SK-N-SH (cell line): Measurements from ENCODE around the gene SKIDA1. TPM values are rescaled to one million over a fixed set of nuclear protein-coding genes. Genes with fewer than 3 reads are reported as not detected.
A peak's percentile ranks its signal among the peaks of the same experiment; 100 is the strongest.

ENCODE experiments used
- CTCF ChIA-PET: fragments of 300-600, 350-600 bp; formaldehyde crosslinking; extraction: SDS; loops from one replicate; lab custom pipeline; 2021; lab: Yijun Ruan, JAX
- POLR2A ChIA-PET: fragments of 350-600 bp; sonication (Branson Sonifier 250); formaldehyde crosslinking; extraction: SDS; loops from one replicate; lab custom pipeline; 2020; ENCODE audit warnings: antibody characterized with exemption, inconsistent platforms; lab: Yijun Ruan, JAX
- DNase-seq: peaks from one replicate; pipeline ENCODE4 v3.0.0; 2012
- H2AFZ ChIP-seq: fragments of 200-600 bp; sonication (generic); 2 replicates; pipeline ENCODE4 v1.8.1; 2016; ENCODE audit warnings: antibody characterized with exemption, mild to moderate bottlenecking, low read depth
- H3F3A ChIP-seq: fragments of 200-600 bp; sonication (generic); replicated peaks from 2 replicates; pipeline ENCODE3; 2016; ENCODE audit warnings: antibody characterized with exemption, mild to moderate bottlenecking; ENCODE audit not compliant: insufficient read depth
- H3K27ac ChIP-seq, 2 experiments: fragments of 200-500 bp in 1 of 2; fragments of 200-600 bp in 1 of 2; sonication (Bioruptor generic) in 1 of 2; sonication (generic), shearing (Covaris generic) in 1 of 2; 2 replicates each; pipeline versions ENCODE4 v1.5.1 to v1.6.1; 2014 to 2016; ENCODE audit warnings: low read depth in 2 of 2, inconsistent platforms in 1 of 2, low read length in 1 of 2, mild to moderate bottlenecking in 1 of 2, mixed read lengths in 1 of 2
- H3K27me3 ChIP-seq: fragments of 200-600 bp; sonication (generic), shearing (Covaris generic); 2 replicates; pipeline ENCODE4 v1.6.1; 2016; ENCODE audit warnings: mixed run types; ENCODE audit not compliant: insufficient read depth
- H3K36me3 ChIP-seq, 2 experiments: fragments of 200-500 bp in 1 of 2; fragments of 200-600 bp in 1 of 2; sonication (Bioruptor generic) in 1 of 2; sonication (generic) in 1 of 2; replicated peaks in 1 of 2; 2 replicates each; pipeline versions ENCODE3 to v1.5.1; 2014 to 2016; ENCODE audit warnings: low read length in 1 of 2, mild to moderate bottlenecking in 1 of 2; ENCODE audit not compliant: insufficient read depth in 2 of 2, control insufficient read depth in 1 of 2
- H3K4me1 ChIP-seq, 2 experiments: fragments of 200-500 bp in 1 of 2; fragments of 200-600 bp in 1 of 2; sonication (Bioruptor generic) in 1 of 2; sonication (generic), shearing (Covaris generic) in 1 of 2; 2 replicates each; pipeline versions ENCODE4 v1.5.1 to v1.6.1; 2014 to 2016; ENCODE audit warnings: low read depth in 1 of 2, low read length in 1 of 2, mixed run types in 1 of 2; ENCODE audit not compliant: insufficient read depth in 2 of 2, control insufficient read depth in 1 of 2
- H3K4me2 ChIP-seq: fragments of 200-600 bp; sonication (generic), shearing (Covaris generic); 2 replicates; pipeline ENCODE4 v1.6.1; 2017; ENCODE audit warnings: mixed run types
- H3K4me3 ChIP-seq, 2 experiments: fragments of 200-500 bp in 1 of 2; fragments of 200-600 bp in 1 of 2; sonication (Bioruptor generic) in 1 of 2; sonication (generic), shearing (Covaris generic) in 1 of 2; 2 replicates each; pipeline versions ENCODE4 v1.5.1 to v1.8.1; 2014 to 2016; ENCODE audit warnings: low read depth in 2 of 2, inconsistent platforms in 1 of 2, low read length in 1 of 2, mild to moderate bottlenecking in 1 of 2, mixed read lengths in 1 of 2, moderate library complexity in 1 of 2
- H3K79me2 ChIP-seq: fragments of 200-600 bp; sonication (generic); 2 replicates; pipeline ENCODE4 v1.8.1; 2017; ENCODE audit warnings: mild to moderate bottlenecking; ENCODE audit not compliant: insufficient read depth
- H3K9ac ChIP-seq: fragments of 200-600 bp; sonication (generic); 2 replicates; pipeline ENCODE4 v1.6.1; 2017; ENCODE audit warnings: mixed run types
- H3K9me2 ChIP-seq: fragments of 200-600 bp; sonication (generic); 2 replicates; pipeline ENCODE4 v1.6.1; 2017; ENCODE audit warnings: mixed run types
- H3K9me3 ChIP-seq: fragments of 200-600 bp; sonication (generic); 2 replicates; pipeline ENCODE4 v1.6.1; 2017; ENCODE audit warnings: mixed run types, mild to moderate bottlenecking, moderate library complexity
- H4K20me1 ChIP-seq: fragments of 200-600 bp; sonication (generic); 2 replicates; pipeline ENCODE4 v1.6.1; 2017; ENCODE audit warnings: mild to moderate bottlenecking, mixed run types; ENCODE audit not compliant: insufficient read depth
- CHD2 ChIP-seq: fragments of 150-350 bp; IDR thresholded peaks from 2 replicates; pipeline ENCODE4 v1.6.1; 2018; ENCODE audit warnings: low read length; ENCODE audit not compliant: partially characterized antibody
- ELF1 ChIP-seq: IDR thresholded peaks from 2 replicates; pipeline ENCODE4 v1.4.0; 2012
- EP300 ChIP-seq, 2 experiments: IDR thresholded peaks; 2 replicates each; pipeline versions ENCODE4 v1.4.0 to v1.6.1; 2012; ENCODE audit warnings: borderline replicate concordance in 1 of 2, low read depth in 1 of 2, low read length in 1 of 2
- EZH2phosphoT487 ChIP-seq: fragments of 200-600 bp; sonication (generic); IDR thresholded peaks from 2 replicates; pipeline ENCODE4 v1.6.1; 2017; ENCODE audit warnings: low read depth, mixed run types, mild to moderate bottlenecking, antibody characterized with exemption, moderate library complexity, borderline replicate concordance
- FOSL2 ChIP-seq: IDR thresholded peaks from 2 replicates; pipeline ENCODE4 v1.4.0; 2012; ENCODE audit warnings: low read depth, mild to moderate bottlenecking, moderate library complexity, borderline replicate concordance
- FOXJ3 ChIP-seq: sonication (generic); formaldehyde crosslinking; IDR thresholded peaks from 2 replicates; pipeline ENCODE4 v1.5.1; 2020; ENCODE audit warnings: mild to moderate bottlenecking, missing genetic modification reagents
- FOXM1 ChIP-seq: IDR thresholded peaks from 2 replicates; pipeline ENCODE4 v1.4.0; 2012; ENCODE audit warnings: low read depth, mild to moderate bottlenecking
- GABPA ChIP-seq: IDR thresholded peaks from 2 replicates; pipeline ENCODE4 v1.4.0; 2012; ENCODE audit warnings: low read depth, mild to moderate bottlenecking
- GATA2 ChIP-seq: sonication (generic); formaldehyde crosslinking; IDR thresholded peaks from 2 replicates; pipeline ENCODE4 v1.5.0; 2020; ENCODE audit warnings: mild to moderate bottlenecking, missing genetic modification reagents
- IRF3 ChIP-seq: fragments of 150-350 bp; IDR thresholded peaks from 2 replicates; pipeline ENCODE4 v1.6.1; 2016; ENCODE audit warnings: mild to moderate bottlenecking, low read depth, low read length
- JUND ChIP-seq: IDR thresholded peaks from 2 replicates; pipeline ENCODE4 v1.4.0; 2012
- MAX ChIP-seq: IDR thresholded peaks from 2 replicates; pipeline ENCODE4 v1.4.0; 2012; ENCODE audit warnings: low read depth
- MEF2A ChIP-seq: IDR thresholded peaks from 2 replicates; pipeline ENCODE4 v1.4.0; 2012; ENCODE audit warnings: low read depth, borderline replicate concordance
- POLR2AphosphoS5 ChIP-seq: IDR thresholded peaks from 2 replicates; pipeline ENCODE4 v1.6.1; 2012; ENCODE audit warnings: low read depth, low read length
- RAD21 ChIP-seq: IDR thresholded peaks from 2 replicates; pipeline ENCODE4 v1.6.1; 2012; ENCODE audit warnings: mild to moderate bottlenecking, low read length
- RCOR1 ChIP-seq: fragments of 150-350 bp; IDR thresholded peaks from 2 replicates; pipeline ENCODE4 v1.6.1; 2017; ENCODE audit warnings: antibody characterized with exemption, low read length
- REST ChIP-seq: IDR thresholded peaks from 2 replicates; pipeline ENCODE4 v1.6.1; 2012; ENCODE audit warnings: mild to moderate bottlenecking, low read depth, low read length, moderate library complexity
- RFX5 ChIP-seq: IDR thresholded peaks from 2 replicates; pipeline ENCODE4 v1.6.1; 2012; ENCODE audit warnings: mild to moderate bottlenecking, improper control_type of control experiment, low read length
- SIN3A ChIP-seq: IDR thresholded peaks from 2 replicates; pipeline ENCODE4 v1.6.1; 2012; ENCODE audit warnings: low read depth, mild to moderate bottlenecking, low read length, moderate library complexity, borderline replicate concordance
- SMC3 ChIP-seq: IDR thresholded peaks from 2 replicates; pipeline ENCODE4 v1.6.1; 2012; ENCODE audit warnings: low read depth, low read length, improper control_type of control experiment
- TAF1 ChIP-seq: IDR thresholded peaks from 2 replicates; pipeline ENCODE4 v1.6.1; 2012; ENCODE audit warnings: low read depth, mild to moderate bottlenecking, low read length, moderate library complexity, borderline replicate concordance
- TCF12 ChIP-seq: IDR thresholded peaks from 2 replicates; pipeline ENCODE4 v1.4.0; 2012
- TEAD4 ChIP-seq: IDR thresholded peaks from 2 replicates; pipeline ENCODE4 v1.4.0; 2012; ENCODE audit warnings: mild to moderate bottlenecking, borderline replicate concordance; ENCODE audit not compliant: insufficient read depth
- YY1 ChIP-seq: IDR thresholded peaks from 2 replicates; pipeline ENCODE4 v1.4.0; 2012; ENCODE audit warnings: low read depth, mild to moderate bottlenecking
- WGBS: methylation state at CpG from one replicate; pipeline ENCODE4 v1.1.6; 2017; ENCODE audit warnings: low lambda C conversion rate; 5-methylcytosine and 5-hydroxymethylcytosine counted together
- polyA plus RNA-seq, 3 experiments: library from polyadenylated mRNA; depleted of rRNA; stranded (reverse); fragments of >200 nt; gene quantifications; 2 replicates each; pipeline ENCODE4 v1.2.3, GENCODE V29; 2012
- TF ChIP-seq, protein P1 (sequence below): IDR thresholded peaks from 2 replicates; pipeline ENCODE4; 2012
- TF ChIP-seq, protein P2 (sequence below): fragments of 150-350 bp; IDR thresholded peaks from 2 replicates; pipeline ENCODE4 v1.6.1; 2017; ENCODE audit warnings: antibody characterized with exemption, low read length, low read depth, borderline replicate concordance

The SKIDA1 gene
- polyA plus RNA-seq (2012; rRNA removed), result 0.38 and 0.47 TPM in 2 replicates
- 0.29 and 0.42 TPM in 2 replicates for polyA plus RNA-seq (2012; cell fraction: cytosol; rRNA removed)
- 1.1 and 1.8 TPM in 2 replicates for polyA plus RNA-seq (2012; cell fraction: nucleus; rRNA removed)

DNA sequence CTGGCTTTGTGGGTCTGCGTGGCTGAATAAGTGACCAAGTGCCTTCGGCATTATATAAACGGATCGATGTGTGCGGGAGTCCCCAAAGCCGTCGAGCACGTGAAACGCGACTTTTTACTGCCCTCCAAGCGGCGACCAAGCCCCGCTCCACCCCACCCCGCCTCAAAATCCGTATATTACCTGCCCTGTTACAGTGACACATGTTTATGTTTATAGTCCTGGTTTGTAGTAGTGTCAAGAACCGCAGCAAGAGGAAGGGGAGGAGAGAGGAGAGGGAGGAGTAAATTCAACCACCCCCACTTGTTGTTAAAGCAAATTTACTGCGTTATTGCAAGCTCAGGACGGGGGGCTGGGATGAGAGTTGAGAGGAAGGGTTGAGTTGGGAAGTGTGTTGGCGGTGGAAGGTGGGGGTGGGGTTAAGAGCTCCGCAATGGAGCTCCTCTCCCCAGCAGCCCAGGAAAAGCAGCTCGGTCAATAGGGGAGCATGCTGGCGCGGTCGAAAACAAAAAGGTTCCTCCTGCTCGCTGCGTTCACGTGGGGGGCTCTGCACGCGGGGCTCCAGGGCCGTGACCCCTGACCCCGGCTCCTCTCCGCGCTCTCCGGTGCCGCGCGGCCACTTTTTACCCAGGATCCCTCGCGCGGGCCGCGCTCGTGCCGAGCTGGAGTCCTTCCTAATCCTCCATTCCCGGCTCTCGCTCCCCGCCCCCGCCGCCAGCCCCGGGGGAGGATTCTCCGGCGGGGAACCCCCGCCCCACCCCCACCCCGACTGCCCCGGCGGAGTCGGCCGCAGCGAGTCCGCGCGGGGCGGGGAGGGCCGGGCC is at the start of gene SKIDA1:
TSS of gene SKIDA1 (minus strand) at position 316 of the 821 bp plus-strand sequence. CDS start 7,860 bp downstream, outside the sequence.
- ChIA-PET CTCF (interaction anchor here (0.6 to 11.1 kb wide), 5 partner anchors 9 to 256 kb away, joined by 3 to 101 read pairs (median 6); no protein-coding TSS in a partner anchor), POLR2A (interaction anchor here (0.6 to 3.1 kb wide), 12 partner anchors 7 to 453 kb away, joined by 3 to 26 read pairs (median 4); partner anchors contain the start of gene MLLT10)
- 1% methylated on average over 28 of the region's 64 CpGs for WGBS
- Histone ChIP-seq H3K36me3 (no peaks in the 10 kb centered on the region), H3F3A (peaks cover 52% of the 10 kb centered on the region), H3K9ac (peak within 1 kb of the TSS; percentile 94), H3K27me3 (no peaks in the 10 kb centered on the region), H3K4me3 (peak within 1 kb of the TSS; percentile 70 to 76), H4K20me1 (no peaks in the 10 kb centered on the region), H3K27ac (peak within 1 kb of the TSS; percentile 98 to 99), H3K9me3 (no peaks in the 10 kb centered on the region), H3K4me2 (peak within 1 kb of the TSS; percentile 93), H3K4me1 (peaks cover 28 to 38% of the 10 kb centered on the region in 2 experiments; a peak in 3 of 4 replicates), H3K9me2 (no peaks in the 10 kb centered on the region), H3K79me2 (peaks cover 27% of the 10 kb centered on the region), H2AFZ (peak within 1 kb of the TSS; percentile 86)
- DNase-seq, result peak; percentile 86
- no peak; the same call in 1 of the 2 replicates for TF ChIP-seq REST
- peak; percentile 1; the same call in 1 of the 2 replicates for TF ChIP-seq SMC3
- TF ChIP-seq SIN3A, result peak; percentile 49
- no peak for TF ChIP-seq FOSL2
- no peak for TF ChIP-seq RFX5
- no peak for TF ChIP-seq GATA2 (CRISPR knock-in tag)
- TF ChIP-seq YY1, result 0 out of 2 replicates have a peak, but pooled peaks have one; percentile 19
- TF ChIP-seq POLR2AphosphoS5, result peak; percentile 69; the same call in 1 of the 2 replicates
- TF ChIP-seq FOXJ3 (CRISPR knock-in tag), result 0 out of 2 replicates have a peak, but pooled peaks have one; percentile 54
- TF ChIP-seq, protein P1, sequence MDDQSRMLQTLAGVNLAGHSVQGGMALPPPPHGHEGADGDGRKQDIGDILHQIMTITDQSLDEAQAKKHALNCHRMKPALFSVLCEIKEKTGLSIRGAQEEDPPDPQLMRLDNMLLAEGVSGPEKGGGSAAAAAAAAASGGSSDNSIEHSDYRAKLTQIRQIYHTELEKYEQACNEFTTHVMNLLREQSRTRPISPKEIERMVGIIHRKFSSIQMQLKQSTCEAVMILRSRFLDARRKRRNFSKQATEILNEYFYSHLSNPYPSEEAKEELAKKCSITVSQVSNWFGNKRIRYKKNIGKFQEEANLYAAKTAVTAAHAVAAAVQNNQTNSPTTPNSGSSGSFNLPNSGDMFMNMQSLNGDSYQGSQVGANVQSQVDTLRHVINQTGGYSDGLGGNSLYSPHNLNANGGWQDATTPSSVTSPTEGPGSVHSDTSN, result peak; percentile 62
- TF ChIP-seq CHD2, result peak; percentile 87
- no peak for TF ChIP-seq EZH2phosphoT487
- no peak for TF ChIP-seq ELF1
- TF ChIP-seq JUND, result no peak
- TF ChIP-seq FOXM1, result no peak
- peak in 1 of 2 experiments; percentile 30; a peak in 1 of 4 replicates for TF ChIP-seq EP300 (IDR thresholded peaks at IDR 0.05; ENCODE audit: borderline replicate concordance in 1 of 2, low read depth in 1 of 2, low read length in 1 of 2)
- TF ChIP-seq, protein P2, sequence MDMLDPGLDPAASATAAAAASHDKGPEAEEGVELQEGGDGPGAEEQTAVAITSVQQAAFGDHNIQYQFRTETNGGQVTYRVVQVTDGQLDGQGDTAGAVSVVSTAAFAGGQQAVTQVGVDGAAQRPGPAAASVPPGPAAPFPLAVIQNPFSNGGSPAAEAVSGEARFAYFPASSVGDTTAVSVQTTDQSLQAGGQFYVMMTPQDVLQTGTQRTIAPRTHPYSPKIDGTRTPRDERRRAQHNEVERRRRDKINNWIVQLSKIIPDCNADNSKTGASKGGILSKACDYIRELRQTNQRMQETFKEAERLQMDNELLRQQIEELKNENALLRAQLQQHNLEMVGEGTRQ, result no peak
- 0 out of 2 replicates have a peak, but pooled peaks have one; percentile 44 for TF ChIP-seq RCOR1
- no peak; the same call in none of the 2 replicates for TF ChIP-seq TCF12
- TF ChIP-seq TAF1, result peak; percentile 49
- no peak for TF ChIP-seq RAD21
- TF ChIP-seq IRF3, result no peak
- TF ChIP-seq MAX, result 0 out of 2 replicates have a peak, but pooled peaks have one; percentile 57
- TF ChIP-seq TEAD4, result no peak
- TF ChIP-seq GABPA, result no peak
- TF ChIP-seq MEF2A, result no peak
